GM21390 (cell line): ENCODE results near the gene OSBPL5.
"Not testable (repeated sequence)": the region's sequence is repeated elsewhere in the genome, so short reads cannot be mapped to it uniquely, and the experiment has no call there.

Source experiments
- ATAC-seq: cut with Tn5 transposase; IDR thresholded peaks from one replicate; pipeline ENCODE4 v1.9.1; 2021; ENCODE audit not compliant: unreplicated experiment

The OSBPL5 gene

DNA sequence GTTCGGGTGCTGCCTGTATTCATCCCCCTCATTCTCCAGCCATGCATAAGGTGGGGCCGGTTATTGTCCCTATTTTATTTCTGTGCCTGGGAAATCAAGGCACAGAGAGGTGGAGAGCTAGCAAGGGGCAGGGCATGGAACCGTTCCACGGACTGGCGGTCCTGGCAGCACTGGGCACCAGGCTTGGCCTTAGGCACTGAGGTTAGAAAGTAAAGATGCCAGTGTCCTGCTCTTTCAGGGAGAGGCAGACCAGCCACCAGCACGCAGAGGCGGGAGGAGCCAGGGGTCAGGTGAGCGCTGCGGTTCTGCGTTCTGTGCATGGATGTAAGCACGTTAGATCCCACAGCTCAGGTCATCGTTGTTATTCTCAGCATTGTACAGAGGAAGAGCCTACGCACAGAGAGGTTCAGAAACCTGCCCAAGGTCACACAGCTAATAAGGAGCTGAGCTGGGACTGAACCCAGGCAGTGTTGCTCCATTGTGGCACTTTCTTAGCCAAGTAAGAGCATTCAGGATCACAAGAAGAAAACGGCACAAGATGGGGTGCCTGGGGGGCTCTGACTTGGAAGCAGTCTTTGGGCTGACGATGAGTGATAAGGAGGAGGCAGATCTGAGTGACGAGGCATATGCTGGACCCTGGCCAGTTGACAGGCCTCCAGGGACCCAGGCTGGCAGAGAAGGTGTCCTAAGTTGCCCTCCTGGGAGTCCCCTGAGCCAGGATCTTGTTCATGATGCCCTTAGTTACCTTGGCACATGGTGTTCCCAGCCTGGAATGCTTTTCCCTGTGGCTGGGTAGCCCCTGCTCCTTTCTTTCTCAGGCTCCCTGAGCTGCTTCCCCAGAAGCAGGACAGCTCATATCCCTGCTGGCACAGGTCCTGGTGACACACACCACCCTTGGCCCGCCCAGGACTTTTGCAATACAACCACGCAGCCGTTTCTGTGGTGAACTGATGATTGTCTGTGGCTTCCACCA, 41.1 kb downstream of the OSBPL5 start:
- no peak for ATAC-seq

DNA sequence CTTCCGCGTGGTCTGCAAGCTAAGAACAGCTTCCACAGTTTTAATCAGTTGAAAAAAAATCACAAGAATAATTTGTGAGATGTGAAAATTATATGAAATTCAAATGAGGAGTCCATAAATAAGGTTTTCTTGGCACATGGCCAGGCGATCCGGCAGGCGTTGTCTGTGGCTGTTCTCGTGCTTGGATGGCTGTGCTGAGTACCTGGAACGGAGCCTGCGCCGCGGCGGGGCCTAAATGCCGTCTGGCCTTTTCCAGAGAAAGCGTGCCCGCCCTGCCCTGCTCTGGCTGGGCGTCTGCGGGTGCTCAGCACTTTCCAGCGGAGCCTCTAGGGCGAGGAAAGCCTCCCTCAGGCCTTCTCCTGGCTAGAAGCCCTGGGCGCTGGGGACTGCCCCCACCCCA, 41.8 kb downstream of the OSBPL5 start:
- no peak for ATAC-seq

- no peak for ATAC-seq
These were observed 42.3 kb downstream of the OSBPL5 start for GRCh38 chr11:3122775-3123201.

- no peak for ATAC-seq
These were observed 43.0 kb downstream of the OSBPL5 start for GRCh38 chr11:3121931-3122774.

DNA sequence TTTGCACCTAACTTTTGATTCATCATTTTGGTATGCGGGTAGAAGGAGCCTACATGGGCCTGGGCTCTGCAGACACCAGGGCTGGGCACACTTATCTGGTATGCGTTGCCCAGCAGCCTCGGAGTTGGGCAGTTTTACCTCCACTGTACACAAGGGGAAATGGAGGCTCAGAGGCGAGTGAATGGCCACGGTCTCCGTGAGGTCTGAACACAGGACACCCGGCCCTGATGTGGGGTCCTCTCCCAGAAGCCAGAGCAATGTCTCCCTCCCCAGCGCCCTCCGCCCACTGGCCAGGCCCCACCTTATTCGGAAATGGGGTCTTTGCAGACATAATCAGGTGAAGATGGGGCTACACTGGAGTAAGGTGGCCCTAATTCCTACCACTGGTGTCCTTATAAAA, 43.7 kb downstream of the OSBPL5 start:
- no peak for ATAC-seq

DNA sequence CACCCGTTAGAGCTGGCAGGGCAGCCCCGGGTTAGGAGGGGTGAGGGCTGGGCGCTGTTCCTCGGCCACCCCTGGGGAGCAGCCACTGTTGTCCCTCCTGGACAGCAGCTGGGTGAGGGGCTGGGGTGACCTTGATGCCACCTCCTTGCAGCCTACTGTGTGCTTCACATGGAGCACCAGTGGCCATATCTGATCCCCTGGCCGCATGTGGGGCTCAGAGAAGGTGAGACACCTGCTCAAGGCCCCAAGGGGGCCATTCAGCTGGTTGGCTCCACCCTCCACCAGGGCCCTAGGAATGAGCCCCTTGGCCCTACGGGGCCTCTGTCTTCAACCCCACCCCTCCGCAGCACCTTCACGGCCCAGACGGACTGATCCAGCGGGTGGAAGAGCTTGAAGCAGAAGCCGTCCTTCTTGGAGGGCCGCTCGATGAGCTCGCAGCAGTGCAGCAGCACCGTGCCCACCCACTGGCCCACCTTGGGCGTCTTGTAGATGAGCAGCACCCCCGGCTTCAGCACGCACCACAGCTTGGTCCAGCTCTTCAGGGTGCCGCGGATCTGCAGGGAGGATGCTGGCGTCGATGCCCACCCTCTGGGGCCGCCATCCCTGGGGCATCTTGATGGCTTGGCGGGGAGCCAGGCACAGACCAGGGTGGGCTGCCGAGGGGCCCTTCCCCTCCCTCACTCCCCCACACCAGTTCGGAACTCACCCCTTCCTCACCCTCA, 44.9 kb downstream of the OSBPL5 start:
- no peak for ATAC-seq

GRCh38 chr11:3119141-3119821, 45.8 kb downstream of the OSBPL5 start:
- ATAC-seq: no peak

- ATAC-seq: no peak
These were observed 49.8 kb downstream of the OSBPL5 start for GRCh38 chr11:3115321-3115720.

GRCh38 chr11:3113661-3114060, 51.4 kb downstream of the OSBPL5 start:
- ATAC-seq: not testable (repeated sequence)

GRCh38 chr11:3111919-3112690, 53.0 kb downstream of the OSBPL5 start:
- no peak for ATAC-seq

GRCh38 chr11:3111466-3111865, 53.6 kb downstream of the OSBPL5 start:
- ATAC-seq: no peak

DNA sequence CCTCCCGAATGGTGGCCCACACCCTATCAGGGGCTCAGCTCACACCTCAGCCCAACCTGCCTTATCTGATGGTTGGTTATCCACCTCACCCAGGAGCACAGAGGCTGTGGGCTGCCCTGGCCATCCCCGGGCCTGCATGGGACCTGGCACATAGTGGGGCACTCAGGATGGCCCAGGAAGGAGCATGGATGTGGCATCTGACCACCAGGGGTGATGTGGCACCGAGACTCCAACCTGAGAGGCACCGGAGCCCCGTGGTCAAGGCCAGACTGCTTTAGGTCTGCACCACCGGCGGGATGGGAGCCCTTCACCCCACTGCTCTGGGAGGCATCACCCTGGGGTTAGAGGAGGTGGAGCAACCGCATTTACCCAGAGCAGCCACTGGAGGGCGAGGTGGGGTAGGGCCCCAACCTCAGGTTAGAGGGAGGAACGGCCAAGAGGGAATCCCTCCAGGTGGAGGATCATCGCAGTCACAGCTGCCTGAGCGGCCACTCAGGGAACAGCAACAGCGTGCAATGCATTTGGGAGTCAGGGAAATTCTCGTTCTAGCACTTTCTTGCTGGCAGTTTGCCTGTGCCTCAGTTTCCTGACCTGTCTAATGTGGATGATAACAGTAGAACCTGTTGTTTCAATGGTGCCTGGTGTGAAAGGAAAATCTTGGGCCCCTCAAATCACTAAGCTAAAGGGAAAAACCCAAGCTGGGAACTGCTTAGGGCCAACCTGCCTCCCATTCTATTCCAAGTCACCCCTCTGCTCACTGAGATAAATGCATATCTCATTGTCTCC, 55.0 kb downstream of the OSBPL5 start:
- no peak for ATAC-seq

DNA sequence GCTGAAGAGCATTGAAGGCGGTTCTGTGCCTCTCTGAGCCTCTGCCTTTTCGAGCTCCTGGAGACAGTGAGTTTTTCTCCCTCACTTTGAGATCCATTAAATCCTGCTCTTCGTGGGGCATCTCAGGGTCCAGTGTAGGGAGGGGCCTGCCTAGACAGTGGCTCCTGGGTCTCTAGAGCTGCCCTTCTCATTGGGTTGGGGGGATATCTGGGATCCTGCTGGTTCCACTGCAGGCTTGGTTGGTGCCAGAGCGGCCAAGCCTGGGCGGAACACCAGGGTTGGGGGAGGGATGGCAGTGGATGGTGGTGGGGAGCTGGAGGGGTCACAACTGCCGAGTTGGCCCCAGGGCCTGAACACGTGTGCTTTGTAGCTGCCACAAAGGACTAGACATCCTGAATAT, 55.7 kb downstream of the OSBPL5 start:
- no peak for ATAC-seq

DNA sequence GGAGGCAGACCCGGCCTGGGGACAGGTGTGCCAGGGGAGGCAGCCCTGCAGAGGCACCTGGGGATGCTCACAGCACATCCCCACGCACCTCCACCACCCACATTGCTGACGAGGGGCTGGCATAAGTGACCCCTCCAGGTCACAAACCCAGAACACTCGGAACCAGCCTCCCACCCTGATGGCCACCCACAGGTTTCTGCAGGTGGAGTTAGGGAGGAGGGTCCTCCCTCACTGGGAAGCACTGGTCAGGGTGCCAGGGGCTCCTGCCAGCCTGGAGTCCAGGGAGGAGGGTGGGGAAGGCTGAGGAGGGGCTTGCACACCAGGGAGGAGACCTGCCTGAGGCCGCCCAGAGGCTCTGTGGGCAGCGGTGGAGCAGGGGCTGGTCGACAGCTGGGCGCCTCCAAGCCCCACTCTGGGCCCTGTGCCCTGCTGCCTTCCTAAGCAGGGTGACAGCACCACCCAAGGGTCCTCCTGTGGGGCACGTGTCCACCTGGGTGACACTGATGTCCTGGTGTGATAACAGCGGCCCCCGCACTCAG, 56.9 kb downstream of the OSBPL5 start:
- no peak for ATAC-seq

DNA sequence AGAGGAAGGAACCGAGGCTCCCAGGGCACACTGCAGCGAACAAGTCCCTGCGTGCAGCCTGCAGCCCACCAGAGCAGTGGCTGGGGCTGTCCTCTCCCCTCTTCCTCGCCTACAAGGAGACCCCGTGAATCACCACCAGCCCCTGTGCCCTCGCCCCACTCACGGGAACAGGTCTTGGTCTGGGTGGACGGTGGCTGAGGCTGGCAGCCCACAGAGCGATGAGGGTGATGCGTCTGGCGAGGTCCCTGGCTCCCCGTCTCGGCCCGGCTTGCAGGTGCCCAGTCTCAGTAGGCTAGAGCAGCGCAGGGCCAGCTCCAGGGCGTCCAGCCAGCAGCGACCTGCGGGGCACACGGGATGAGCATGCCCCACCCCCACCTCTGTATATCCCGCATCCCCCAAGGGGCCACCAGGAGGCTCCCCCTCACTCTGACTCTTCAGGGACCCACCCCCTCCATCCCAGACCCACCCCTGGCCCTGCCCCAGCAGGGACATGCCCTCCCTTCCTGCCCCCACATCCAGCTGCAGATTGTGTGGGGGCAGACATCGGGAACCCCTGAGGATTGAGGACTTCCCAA, 57.4 kb downstream of the OSBPL5 start:
- ATAC-seq: no peak

DNA sequence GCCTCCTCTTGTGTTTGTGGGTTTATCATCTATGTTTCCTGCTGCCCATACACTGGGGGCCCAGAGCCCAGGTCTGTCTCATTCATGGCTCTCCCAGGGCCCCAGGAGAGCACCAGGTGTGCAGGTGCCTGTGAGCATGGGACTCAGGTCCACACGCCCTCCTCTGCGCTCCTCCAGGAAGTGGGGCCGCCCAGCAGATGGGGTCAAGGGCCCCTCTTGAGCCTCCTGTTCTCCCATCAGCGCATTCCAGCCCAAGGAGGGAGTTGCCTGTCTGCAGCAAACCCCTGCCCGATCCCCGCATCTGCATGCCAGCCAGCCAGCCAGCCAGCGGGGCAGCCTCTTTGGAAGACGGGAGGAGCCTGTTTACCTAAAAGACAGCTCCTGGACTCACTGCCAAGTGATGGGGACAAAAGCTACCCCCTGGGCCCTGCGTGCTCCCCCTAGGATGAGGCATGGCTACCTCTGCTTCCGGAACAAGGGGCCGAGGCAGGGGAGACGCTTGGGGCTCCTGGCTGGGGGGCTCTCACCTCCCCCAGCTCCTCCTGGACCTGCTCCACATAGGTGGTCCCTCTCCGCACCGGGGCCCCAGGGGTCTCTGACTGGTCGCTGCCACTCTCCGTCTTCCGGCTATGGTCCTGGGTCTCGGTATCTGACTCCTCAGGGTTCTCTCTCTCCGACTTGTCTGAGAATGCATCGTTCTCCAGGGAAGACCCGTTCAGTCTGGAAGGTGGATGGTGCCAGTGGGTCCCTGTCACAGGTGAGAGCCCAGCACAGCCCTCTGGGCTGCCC, 58.2 kb downstream of the OSBPL5 start:
- no peak for ATAC-seq
